DMS153 (cell line): ENCODE results near the gene GPX2.

Experiments
- DNase-seq: peaks from one replicate; lab custom pipeline; 2025; lab: John Stamatoyannopoulos, UW

Gene GPX2

GRCh38 chr14:64942531-64943111 is at the start of gene GPX2:
Gene GPX2, minus strand, starts transcription at chr14:64942745. Its CDS starts 19 bp downstream, at chr14:64942726.
- peak; percentile 98 for DNase-seq

GRCh38 chr14:64990939-64991338 is 48.4 kb upstream of the GPX2 start:
- DNase-seq, result no peak

GRCh38 chr14:64990296-64990695 is 47.8 kb upstream of the GPX2 start:
- DNase-seq, result no peak

- no peak for DNase-seq
These were observed 44.9 kb upstream of the GPX2 start for GRCh38 chr14:64987438-64987767.

GRCh38 chr14:64986648-64987437 is 44.3 kb upstream of the GPX2 start, which contains the start of gene FNTB:
Gene FNTB, plus strand, starts transcription at chr14:64986895. Its CDS starts 59 bp downstream, at chr14:64986954.
- DNase-seq, result peak; percentile 92

- DNase-seq, result peak; percentile 28
These were observed 41.1 kb upstream of the GPX2 start for GRCh38 chr14:64983439-64984310.

- no peak for DNase-seq
These were observed 37.0 kb upstream of the GPX2 start for GRCh38 chr14:64979336-64980074.

- no peak for DNase-seq
These were observed 32.0 kb upstream of the GPX2 start for GRCh38 chr14:64974563-64974962.

- no peak for DNase-seq
These were observed 31.3 kb upstream of the GPX2 start for GRCh38 chr14:64973826-64974225.

- no peak for DNase-seq
These were observed 30.5 kb upstream of the GPX2 start for GRCh38 chr14:64973026-64973442.

- DNase-seq, result no peak
These were observed 29.6 kb upstream of the GPX2 start, which contains the start of gene RAB15 for GRCh38 chr14:64971943-64972791. Gene RAB15, minus strand, starts transcription at chr14:64972336. Its CDS starts 260 bp downstream, at chr14:64972076.

GRCh38 chr14:64971491-64971942 is 29.0 kb upstream of the GPX2 start:
- DNase-seq, result no peak

- no peak for DNase-seq
These were observed 28.4 kb upstream of the GPX2 start for GRCh38 chr14:64970776-64971477.

- DNase-seq, result no peak
These were observed 27.5 kb upstream of the GPX2 start for GRCh38 chr14:64970041-64970440.

- no peak for DNase-seq
These were observed 26.1 kb upstream of the GPX2 start for GRCh38 chr14:64968651-64969050.

GRCh38 chr14:64968167-64968566 is 25.6 kb upstream of the GPX2 start:
- DNase-seq, result no peak

- DNase-seq, result no peak
These were observed 24.4 kb upstream of the GPX2 start for GRCh38 chr14:64966976-64967375.

- no peak for DNase-seq
These were observed 22.9 kb upstream of the GPX2 start for GRCh38 chr14:64965356-64966000.

- DNase-seq, result no peak
These were observed 21.1 kb upstream of the GPX2 start for GRCh38 chr14:64963611-64964010.
